SK-N-SH (cell line): ENCODE measurements around the gene MPP4.

Source experiments
- CTCF ChIP-seq: fragments of 200-600 bp; sonication (generic); IDR thresholded peaks from 2 replicates; pipeline ENCODE4 v1.6.1; 2017; ENCODE audit warnings: antibody characterized with exemption, mild to moderate bottlenecking, moderate library complexity
- EP300 ChIP-seq, 2 experiments: IDR thresholded peaks; 2 replicates each; pipeline versions ENCODE4 v1.4.0 to v1.6.1; 2012; ENCODE audit warnings: borderline replicate concordance in 1 of 2, low read depth in 1 of 2, low read length in 1 of 2
- FOXJ3 ChIP-seq: sonication (generic); formaldehyde crosslinking; IDR thresholded peaks from 2 replicates; pipeline ENCODE4 v1.5.1; 2020; ENCODE audit warnings: mild to moderate bottlenecking, missing genetic modification reagents
- FOXM1 ChIP-seq: IDR thresholded peaks from 2 replicates; pipeline ENCODE4 v1.4.0; 2012; ENCODE audit warnings: low read depth, mild to moderate bottlenecking
- IRF3 ChIP-seq: fragments of 150-350 bp; IDR thresholded peaks from 2 replicates; pipeline ENCODE4 v1.6.1; 2016; ENCODE audit warnings: mild to moderate bottlenecking, low read depth, low read length
- MAX ChIP-seq: IDR thresholded peaks from 2 replicates; pipeline ENCODE4 v1.4.0; 2012; ENCODE audit warnings: low read depth
- NFIC ChIP-seq: IDR thresholded peaks from 2 replicates; pipeline ENCODE4 v1.4.0; 2012; ENCODE audit warnings: borderline replicate concordance
- POLR2AphosphoS5 ChIP-seq: IDR thresholded peaks from 2 replicates; pipeline ENCODE4 v1.6.1; 2012; ENCODE audit warnings: low read depth, low read length
- RAD21 ChIP-seq: IDR thresholded peaks from 2 replicates; pipeline ENCODE4 v1.6.1; 2012; ENCODE audit warnings: mild to moderate bottlenecking, low read length
- RFX5 ChIP-seq: IDR thresholded peaks from 2 replicates; pipeline ENCODE4 v1.6.1; 2012; ENCODE audit warnings: mild to moderate bottlenecking, improper control_type of control experiment, low read length
- SIN3A ChIP-seq: IDR thresholded peaks from 2 replicates; pipeline ENCODE4 v1.6.1; 2012; ENCODE audit warnings: low read depth, mild to moderate bottlenecking, low read length, moderate library complexity, borderline replicate concordance
- USF2 ChIP-seq: fragments of 150-350 bp; IDR thresholded peaks from 2 replicates; pipeline ENCODE4 v1.6.1; 2017; ENCODE audit warnings: antibody characterized with exemption, low read length, low read depth, borderline replicate concordance

- TF ChIP-seq CTCF (no peak), EP300 (IDR thresholded peaks at IDR 0.05; ENCODE audit: borderline replicate concordance in 1 of 2, low read depth in 1 of 2, low read length in 1 of 2) (no peak), USF2 (no peak), RAD21 (no peak), RFX5 (no peak), MAX (no peak), FOXJ3 (CRISPR knock-in tag) (no peak), IRF3 (no peak), SIN3A (no peak), FOXM1 (no peak), POLR2AphosphoS5 (no peak), NFIC (no peak)
Measured at GRCh38 chr2:201607568-201607967, 90.9 kb downstream of the MPP4 start.
